ENCODE results near the gene MYBPC2.

Gene MYBPC2

DNA sequence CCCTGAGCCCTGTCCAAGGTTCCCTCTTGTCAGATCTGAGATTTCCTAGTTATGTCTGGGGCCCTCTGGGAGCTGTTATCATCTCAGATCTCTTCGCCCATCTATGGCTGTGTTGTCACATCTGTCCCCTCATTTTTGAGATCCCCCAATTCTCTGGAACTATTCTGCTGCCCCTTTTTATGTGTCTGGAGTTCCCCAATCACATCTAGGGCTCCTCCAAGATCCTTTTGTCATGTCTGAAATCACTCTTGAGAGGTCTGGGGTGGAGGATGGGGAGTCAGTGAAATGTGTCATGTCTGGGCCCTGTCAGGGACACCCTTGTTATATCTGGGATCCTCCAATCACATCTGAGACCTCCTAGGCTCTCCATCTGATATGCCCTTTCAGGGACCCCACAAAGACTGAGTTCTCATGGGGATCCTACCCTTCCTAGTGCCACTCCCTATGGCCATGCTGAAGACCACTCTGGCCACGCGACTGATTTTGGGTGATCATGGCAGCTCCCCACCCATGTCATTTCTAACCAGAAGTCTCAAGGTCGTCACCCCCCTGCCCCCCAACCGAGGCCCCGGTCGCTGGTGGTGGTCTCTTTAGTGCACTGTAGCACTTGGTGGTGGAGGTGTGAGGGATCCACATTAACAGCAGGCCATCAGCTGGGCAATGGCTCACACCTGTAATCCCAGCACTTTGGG lies 3.8 kb upstream of the MYBPC2 start:
- Histone ChIP-seq H3K27me3 (ENCODE audit: insufficient read depth, low read length, poor library complexity) (no peaks in the 10 kb centered on the region), H4K20me1 (ENCODE audit: insufficient read depth, low read length) (no peaks in the 10 kb centered on the region), H3K9ac (ENCODE audit: low read depth, low read length) (no peak overlapping the region), H3K79me2 (ENCODE audit: insufficient read depth, low read length) (no peaks in the 10 kb centered on the region), H3K9me3 (ENCODE audit: insufficient read depth, low read length, severe bottlenecking) (no peaks in the 10 kb centered on the region), H3K4me2 (ENCODE audit: insufficient read depth, low read length) (no peak overlapping the region), H3K4me3 (ENCODE audit: low read depth in 1 of 2, low read length in 2 of 2) (no peak overlapping the region), H3K36me3 (ENCODE audit: insufficient read depth, low read length) (no peaks in the 10 kb centered on the region), H2AFZ (ENCODE audit: low read depth, low read length) (no peak overlapping the region), H3K4me1 (ENCODE audit: insufficient read depth, low read length) (peaks cover 15% of the 10 kb centered on the region), H3K27ac (ENCODE audit: low read length) (no peak overlapping the region)
- TF ChIP-seq, protein P1, sequence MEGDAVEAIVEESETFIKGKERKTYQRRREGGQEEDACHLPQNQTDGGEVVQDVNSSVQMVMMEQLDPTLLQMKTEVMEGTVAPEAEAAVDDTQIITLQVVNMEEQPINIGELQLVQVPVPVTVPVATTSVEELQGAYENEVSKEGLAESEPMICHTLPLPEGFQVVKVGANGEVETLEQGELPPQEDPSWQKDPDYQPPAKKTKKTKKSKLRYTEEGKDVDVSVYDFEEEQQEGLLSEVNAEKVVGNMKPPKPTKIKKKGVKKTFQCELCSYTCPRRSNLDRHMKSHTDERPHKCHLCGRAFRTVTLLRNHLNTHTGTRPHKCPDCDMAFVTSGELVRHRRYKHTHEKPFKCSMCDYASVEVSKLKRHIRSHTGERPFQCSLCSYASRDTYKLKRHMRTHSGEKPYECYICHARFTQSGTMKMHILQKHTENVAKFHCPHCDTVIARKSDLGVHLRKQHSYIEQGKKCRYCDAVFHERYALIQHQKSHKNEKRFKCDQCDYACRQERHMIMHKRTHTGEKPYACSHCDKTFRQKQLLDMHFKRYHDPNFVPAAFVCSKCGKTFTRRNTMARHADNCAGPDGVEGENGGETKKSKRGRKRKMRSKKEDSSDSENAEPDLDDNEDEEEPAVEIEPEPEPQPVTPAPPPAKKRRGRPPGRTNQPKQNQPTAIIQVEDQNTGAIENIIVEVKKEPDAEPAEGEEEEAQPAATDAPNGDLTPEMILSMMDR (IDR thresholded peaks at IDR 0.05; ENCODE audit: borderline replicate concordance, extremely low read depth, low read length, poor library complexity, severe bottlenecking): no peak
- TF ChIP-seq EZH2 (IDR thresholded peaks at IDR 0.05; ENCODE audit: borderline replicate concordance, low read depth, low read length, severe bottlenecking): no peak
- no peak for ATAC-seq (ENCODE audit: insufficient read depth, low read depth)
- no peak for DNase-seq

DNA sequence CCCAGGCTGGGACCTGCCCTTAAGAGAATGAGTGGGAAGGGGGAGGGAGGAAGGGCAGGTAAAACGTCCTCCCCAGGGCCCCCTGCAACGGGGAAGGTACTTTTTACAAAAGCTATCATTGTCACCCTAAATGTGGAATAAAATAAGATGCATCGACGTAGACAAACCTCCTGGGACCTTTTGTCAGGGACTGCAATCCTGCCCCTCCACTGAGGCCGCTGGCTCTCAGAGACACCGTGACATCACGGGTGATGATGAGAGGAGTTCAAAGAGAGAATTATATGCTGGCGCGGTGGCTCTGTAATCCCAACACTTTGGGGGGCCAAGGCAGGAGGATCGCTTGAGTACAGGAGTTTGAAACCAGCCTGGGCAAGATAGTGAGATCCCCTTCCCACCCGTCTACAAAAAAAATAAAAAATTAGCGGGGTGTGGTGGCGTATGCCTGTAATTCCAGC lies 1.8 kb upstream of the MYBPC2 start:
- no peaks in the 10 kb centered on the region for H3K79me2 ChIP-seq (ENCODE audit: insufficient read depth, low read length)
- peak overlapping the region; percentile 88 for H3K4me2 ChIP-seq (ENCODE audit: insufficient read depth, low read length)
- no peaks in the 10 kb centered on the region for H3K36me3 ChIP-seq (ENCODE audit: insufficient read depth, low read length)
- no peak for DNase-seq
- peak overlapping the region; percentile 45 for H3K9ac ChIP-seq (ENCODE audit: low read depth, low read length)
- ATAC-seq (ENCODE audit: insufficient read depth, low read depth): no peak
- peak overlapping the region; percentile 73; the same call in 1 of the 2 replicates for H2AFZ ChIP-seq (ENCODE audit: low read depth, low read length)
- no peaks in the 10 kb centered on the region for H3K9me3 ChIP-seq (ENCODE audit: insufficient read depth, low read length, severe bottlenecking)
- no peaks in the 10 kb centered on the region for H4K20me1 ChIP-seq (ENCODE audit: insufficient read depth, low read length)
- no peak overlapping the region for H3K27ac ChIP-seq (ENCODE audit: low read length)
- peak overlapping the region in 1 of 2 experiments; percentile 76; a peak in 1 of 4 replicates for H3K4me3 ChIP-seq (ENCODE audit: low read depth in 1 of 2, low read length in 2 of 2)
- peaks cover 15% of the 10 kb centered on the region for H3K4me1 ChIP-seq (ENCODE audit: insufficient read depth, low read length)
- no peak for TF ChIP-seq EZH2 (IDR thresholded peaks at IDR 0.05; ENCODE audit: borderline replicate concordance, low read depth, low read length, severe bottlenecking)
- TF ChIP-seq, protein P1 (IDR thresholded peaks at IDR 0.05; ENCODE audit: borderline replicate concordance, extremely low read depth, low read length, poor library complexity, severe bottlenecking): no peak
- no peaks in the 10 kb centered on the region for H3K27me3 ChIP-seq (ENCODE audit: insufficient read depth, low read length, poor library complexity)

DNA sequence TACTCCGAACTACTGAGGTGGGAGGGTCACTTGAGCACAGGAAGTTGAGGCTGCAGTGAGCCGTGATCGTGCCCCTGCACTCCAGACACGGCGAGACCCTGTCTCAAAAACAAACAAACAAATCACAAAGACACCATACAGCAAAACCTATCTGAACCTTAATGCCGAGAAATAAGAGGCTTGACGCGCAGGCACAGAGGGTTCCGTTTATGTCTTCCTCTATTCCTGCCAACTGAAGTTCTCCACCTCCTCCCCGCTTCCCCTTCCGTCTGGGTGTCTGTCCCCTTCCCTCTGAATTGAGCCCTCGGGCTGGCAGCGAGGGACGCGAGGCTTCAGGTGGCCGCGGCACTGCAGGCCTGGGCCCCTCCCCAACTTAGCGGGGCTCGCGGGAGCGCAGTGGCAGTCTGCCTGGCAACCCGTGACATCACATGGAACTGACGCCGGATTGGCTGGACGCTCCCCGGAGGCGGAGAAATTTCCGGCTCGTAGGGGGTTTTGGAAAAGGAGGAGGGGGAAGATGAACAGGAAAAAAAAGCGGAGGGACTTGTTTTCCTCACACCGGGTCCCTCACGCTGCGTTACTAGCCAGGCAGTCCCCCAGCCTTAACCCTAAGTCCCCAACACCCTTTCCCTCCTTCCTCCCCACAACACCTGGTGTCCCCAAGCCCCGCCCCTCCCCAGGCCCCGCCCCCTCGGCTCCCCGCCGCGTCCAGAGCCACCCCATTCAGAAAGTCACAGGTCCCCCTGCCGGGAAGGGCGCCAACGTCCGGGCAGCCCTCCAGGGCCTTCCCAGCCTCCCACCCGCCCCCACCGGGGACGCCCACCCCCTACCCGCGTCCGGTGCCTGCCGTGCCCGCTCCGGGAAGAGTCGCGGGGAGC lies 1.1 kb upstream of the MYBPC2 start:
- peak overlapping the region; percentile 88 for H3K4me2 ChIP-seq (ENCODE audit: insufficient read depth, low read length)
- H3K9ac ChIP-seq (ENCODE audit: low read depth, low read length): peak overlapping the region; percentile 45
- no peaks in the 10 kb centered on the region for H3K36me3 ChIP-seq (ENCODE audit: insufficient read depth, low read length)
- no peak for TF ChIP-seq EZH2 (IDR thresholded peaks at IDR 0.05; ENCODE audit: borderline replicate concordance, low read depth, low read length, severe bottlenecking)
- TF ChIP-seq, protein P1 (IDR thresholded peaks at IDR 0.05; ENCODE audit: borderline replicate concordance, extremely low read depth, low read length, poor library complexity, severe bottlenecking): no peak
- H3K4me3 ChIP-seq (ENCODE audit: low read depth in 1 of 2, low read length in 2 of 2): peak overlapping the region; percentile 12 to 76; a peak in 3 of 4 replicates
- no peaks in the 10 kb centered on the region for H3K79me2 ChIP-seq (ENCODE audit: insufficient read depth, low read length)
- no peaks in the 10 kb centered on the region for H3K27me3 ChIP-seq (ENCODE audit: insufficient read depth, low read length, poor library complexity)
- no peaks in the 10 kb centered on the region for H3K9me3 ChIP-seq (ENCODE audit: insufficient read depth, low read length, severe bottlenecking)
- H2AFZ ChIP-seq (ENCODE audit: low read depth, low read length): peak overlapping the region; percentile 73
- peaks cover 15% of the 10 kb centered on the region for H3K4me1 ChIP-seq (ENCODE audit: insufficient read depth, low read length)
- ATAC-seq (ENCODE audit: insufficient read depth, low read depth) (peak; percentile 99), DNase-seq (peak; percentile 84)
- H3K27ac ChIP-seq (ENCODE audit: low read length): peak overlapping the region; percentile 3; the same call in 1 of the 2 replicates
- no peaks in the 10 kb centered on the region for H4K20me1 ChIP-seq (ENCODE audit: insufficient read depth, low read length)
